Keratinocyte (primary cell): ENCODE data around the gene ATP8A2. TPM values are rescaled to one million over a fixed set of nuclear protein-coding genes. Genes with fewer than 3 reads are reported as not detected.

Source experiments
- DNase-seq: peaks from one replicate; pipeline ENCODE4 v3.0.0-alpha.2; 2011; ENCODE audit warnings: low read depth, missing footprints, low spot score
- FAIRE-seq: peaks from 2 replicates; lab custom pipeline; 2011; peaks lifted over from hg19 to GRCh38; lab: Jason Lieb, UNC
- H2AFZ ChIP-seq: 2 replicates; pipeline ENCODE4 v1.6.0; 2012; ENCODE audit warnings: low read length, control low read depth, inconsistent platforms; ENCODE audit not compliant: control insufficient read depth
- H3K27ac ChIP-seq: 2 replicates; pipeline ENCODE4 v1.5.1; 2011; ENCODE audit warnings: low read length; ENCODE audit not compliant: control insufficient read depth, insufficient read depth
- H3K27me3 ChIP-seq: 3 replicates; pipeline ENCODE4 v1.6.0; 2011; ENCODE audit warnings: low read length; ENCODE audit not compliant: control insufficient read depth, insufficient read depth; ENCODE audit errors: extremely low read depth
- H3K36me3 ChIP-seq, 2 experiments: 2 replicates in 1 of 2; 3 replicates in 1 of 2; pipeline ENCODE4 v1.5.1; 2011; ENCODE audit warnings: low read length in 2 of 2, mild to moderate bottlenecking in 1 of 2; ENCODE audit not compliant: control insufficient read depth in 2 of 2, insufficient read depth in 2 of 2; ENCODE audit errors: extremely low read depth in 1 of 2
- H3K4me1 ChIP-seq: 3 replicates; pipeline ENCODE4 v1.5.1; 2011; ENCODE audit warnings: low read length; ENCODE audit not compliant: control insufficient read depth, insufficient read depth; ENCODE audit errors: extremely low read depth
- H3K4me2 ChIP-seq: 3 replicates; pipeline ENCODE4 v1.6.0; 2011; ENCODE audit warnings: low read depth, low read length; ENCODE audit not compliant: control insufficient read depth, insufficient read depth; ENCODE audit errors: extremely low read depth
- H3K4me3 ChIP-seq, 3 experiments: fragments of 200-600 bp in 1 of 3; sonication (generic) in 1 of 3; 2 replicates in 2 of 3; 3 replicates in 1 of 3; pipeline ENCODE4 v1.5.1; 2011 to 2016; ENCODE audit warnings: low read length in 3 of 3, mild to moderate bottlenecking in 3 of 3, control low read depth in 2 of 3, inconsistent platforms in 1 of 3, low read depth in 1 of 3, mixed read lengths in 1 of 3, mixed run types in 1 of 3, moderate library complexity in 1 of 3; ENCODE audit not compliant: control insufficient read depth in 2 of 3, insufficient read depth in 2 of 3; ENCODE audit errors: extremely low read depth in 1 of 3
- H3K79me2 ChIP-seq: 2 replicates; pipeline ENCODE4 v1.6.0; 2012; ENCODE audit warnings: low read length; ENCODE audit not compliant: control insufficient read depth, insufficient read depth
- H3K9ac ChIP-seq: 3 replicates; pipeline ENCODE4 v1.6.0; 2011; ENCODE audit warnings: low read length; ENCODE audit not compliant: control insufficient read depth, insufficient read depth; ENCODE audit errors: extremely low read depth
- H3K9me1 ChIP-seq: 3 replicates; pipeline ENCODE4 v1.6.0; 2011; ENCODE audit warnings: low read length; ENCODE audit not compliant: control insufficient read depth, insufficient read depth; ENCODE audit errors: extremely low read depth
- H3K9me3 ChIP-seq: 2 replicates; pipeline ENCODE4 v1.5.1; 2012; ENCODE audit warnings: low read depth, low read length; ENCODE audit not compliant: control insufficient read depth
- H4K20me1 ChIP-seq: 3 replicates; pipeline ENCODE4 v1.6.0; 2011; ENCODE audit warnings: low read length; ENCODE audit not compliant: control insufficient read depth, insufficient read depth; ENCODE audit errors: extremely low read depth
- CTCF ChIP-seq, 3 experiments: IDR thresholded peaks in 1 of 3; conservative IDR thresholded peaks in 1 of 3; optimal IDR thresholded peaks in 1 of 3; 2 replicates in 2 of 3; 3 replicates in 1 of 3; pipeline versions ENCODE3 to v1.5.1; 2011; ENCODE audit warnings: low read length in 3 of 3, mild to moderate bottlenecking in 3 of 3, moderate library complexity in 2 of 3, control low read depth in 1 of 3, inconsistent platforms in 1 of 3; ENCODE audit not compliant: insufficient read depth in 2 of 3; ENCODE audit errors: extremely low read depth in 1 of 3
- EZH2 ChIP-seq: IDR thresholded peaks from one replicate; pipeline ENCODE4 v1.6.1; 2012; ENCODE audit warnings: inconsistent platforms, mild to moderate bottlenecking, low read length, moderate library complexity
- dilution Hi-C: fragments of 300-500 bp; cut with MboI; formaldehyde crosslinking; loops from one replicate; pipeline ENCODE4 v1.7.0; 2020; ENCODE audit warnings: low sequenced_read_pairs; ENCODE audit not compliant: extremely low pct_ligation_motif_present
- polyA plus RNA-seq, 5 experiments: library from polyadenylated mRNA; depleted of rRNA in 3 of 5; stranded (reverse) in 3 of 5; stranded (forward) in 1 of 5; unstranded in 1 of 5; fragments of >200 nt; gene quantifications; 1 replicate in 1 of 5; 2 replicates in 3 of 5; 3 replicates in 1 of 5; pipeline versions ENCODE4 v1.2.1 to v1.2.3, GENCODE V29; 2011 to 2012; ENCODE audit warnings: missing spikeins in 2 of 5, low read depth in 1 of 5, low replicate concordance in 1 of 5

ATP8A2 gene
- polyA plus RNA-seq, 1 donor (not counting 4 experiments of a cell fraction or from before 2014, with no cell fraction given) = 0.16 TPM

GRCh38 chr13:25946321-25946720, 574.5 kb downstream of the ATP8A2 start:
- no peak overlapping the region for H3K4me2 ChIP-seq
- TF ChIP-seq CTCF (optimal IDR thresholded peaks at IDR 0.05 in 1 of 3, IDR thresholded peaks at IDR 0.05 in 1 of 3, conservative IDR thresholded peaks at IDR 0.05 in 1 of 3; ENCODE audit: extremely low read depth in 1 of 3, insufficient read depth in 2 of 3, low read length in 3 of 3) (no peak), EZH2 (no peak)
- H3K9ac ChIP-seq = no peak overlapping the region
- H3K9me3 ChIP-seq = no peaks in the 10 kb centered on the region
- FAIRE-seq (no peak), DNase-seq (no peak)
- peaks cover 15% of the 10 kb centered on the region for H3K4me1 ChIP-seq
- no peak overlapping the region for H2AFZ ChIP-seq
- dilution Hi-C loops = no loop called here
- no peak overlapping the region for H3K27ac ChIP-seq
- H3K4me3 ChIP-seq = no peak overlapping the region
- H3K36me3 ChIP-seq = no peaks in the 10 kb centered on the region
- no peaks in the 10 kb centered on the region for H4K20me1 ChIP-seq
- H3K27me3 ChIP-seq = no peaks in the 10 kb centered on the region
- no peaks in the 10 kb centered on the region for H3K9me1 ChIP-seq
- H3K79me2 ChIP-seq = no peaks in the 10 kb centered on the region

GRCh38 chr13:25948910-25949309, 577.1 kb downstream of the ATP8A2 start:
- Histone ChIP-seq H3K9me3 (no peaks in the 10 kb centered on the region), H3K4me2 (no peak overlapping the region), H3K9me1 (no peaks in the 10 kb centered on the region), H2AFZ (no peak overlapping the region), H3K79me2 (no peaks in the 10 kb centered on the region), H3K36me3 (no peaks in the 10 kb centered on the region), H3K4me3 (no peak overlapping the region), H3K9ac (no peak overlapping the region), H4K20me1 (no peaks in the 10 kb centered on the region), H3K27ac (no peak overlapping the region), H3K4me1 (peaks cover 15% of the 10 kb centered on the region), H3K27me3 (no peaks in the 10 kb centered on the region)
- DNase-seq (no peak), FAIRE-seq (no peak)
- dilution Hi-C loops = no loop called here
- TF ChIP-seq EZH2 (no peak), CTCF (optimal IDR thresholded peaks at IDR 0.05 in 1 of 3, IDR thresholded peaks at IDR 0.05 in 1 of 3, conservative IDR thresholded peaks at IDR 0.05 in 1 of 3; ENCODE audit: extremely low read depth in 1 of 3, insufficient read depth in 2 of 3, low read length in 3 of 3) (no peak)
